Activated CD8-positive, alpha-beta T cell treated with anti-CD3 and anti-CD28 coated beads for 36 hours (primary cell): Measurements from ENCODE around the gene SREBF2. TPM values are rescaled to one million over a fixed set of nuclear protein-coding genes. Genes with fewer than 3 reads are reported as not detected.

Experiments
- ATAC-seq: fragments of 200-7000 bp; cut with Tn5 transposase; one replicate; pipeline ENCODE4 v1.10.0; 2021; ENCODE audit warnings: mild to moderate bottlenecking, moderate library complexity
- CTCF ChIA-PET: fragments of 350-600 bp; sonication (Branson Sonifier 250); formaldehyde crosslinking; loops from one replicate; lab custom pipeline; 2021; ENCODE audit warnings: antibody characterized with exemption; lab: Charles Lee
- POLR2A ChIA-PET: fragments of 350-600 bp; sonication (Branson Sonifier 250); formaldehyde crosslinking; loops from one replicate; lab custom pipeline; 2021; ENCODE audit warnings: antibody characterized with exemption; lab: Charles Lee
- DNase-seq: peaks from one replicate; pipeline ENCODE4 v3.0.0-alpha.2; 2020
- H3K27ac Mint-ChIP-seq: one replicate; pipeline ENCODE4 v1.8.0; 2021; ENCODE audit warnings: mild to moderate bottlenecking, mixed read lengths
- H3K27me3 Mint-ChIP-seq: one replicate; pipeline ENCODE4 v1.8.0; 2021; ENCODE audit warnings: mixed read lengths
- H3K36me3 Mint-ChIP-seq: one replicate; pipeline ENCODE4 v1.8.0; 2021; ENCODE audit warnings: low read depth, mixed read lengths
- H3K4me1 Mint-ChIP-seq: one replicate; pipeline ENCODE4 v1.8.0; 2021; ENCODE audit warnings: low read depth, mixed read lengths
- H3K4me3 Mint-ChIP-seq: one replicate; pipeline ENCODE4 v1.8.0; 2021; ENCODE audit warnings: mild to moderate bottlenecking, moderate library complexity, mixed read lengths
- H3K9me3 Mint-ChIP-seq: one replicate; pipeline ENCODE4 v1.8.0; 2021; ENCODE audit warnings: mixed read lengths
- CTCF ChIP-seq: fragments of 200-600 bp; IDR thresholded peaks from one replicate; pipeline ENCODE4 v1.8.0; 2022; ENCODE audit warnings: antibody characterized with exemption, mild to moderate bottlenecking
- intact Hi-C: fragments of 100-400 bp; cut with micrococcal nuclease; formaldehyde crosslinking; loops from one replicate; pipeline ENCODE4 v1.10.0; 2022
- total RNA-seq, 2 experiments: library from RNA; stranded (reverse); gene quantifications; one replicate each; pipeline ENCODE4 v1.2.3, GENCODE V29; 2021

SREBF2 gene
- total RNA-seq, 2 experiments from 2014 or later = 87.1 to 92.9 TPM

GRCh38 chr22:41915786-41916493 is 83.0 kb downstream of the SREBF2 start:
- H3K27ac Mint-ChIP-seq = no peak overlapping the region
- no peak for ATAC-seq
- H3K4me1 Mint-ChIP-seq = peaks cover 24% of the 10 kb centered on the region
- peak overlapping the region; percentile 36 for H3K4me3 Mint-ChIP-seq
- TF ChIP-seq CTCF = no peak
- H3K27me3 Mint-ChIP-seq = peaks cover 44% of the 10 kb centered on the region
- H3K36me3 Mint-ChIP-seq = no peaks in the 10 kb centered on the region
- no peak for DNase-seq
- H3K9me3 Mint-ChIP-seq = no peaks in the 10 kb centered on the region
- ChIA-PET CTCF (interaction anchor here (0.7 to 2.9 kb wide), 5 partner anchors 8 to 53 kb away, joined by 3 to 14 read pairs (median 3); partner anchors contain the start of genes CENPM and TNFRSF13C), POLR2A (interaction anchor here (0.6 to 1.4 kb wide), 4 partner anchors 10 to 75 kb away, joined by 3 to 5 read pairs (median 3); partner anchors contain the start of gene TNFRSF13C)
- intact Hi-C loops = no loop called here

GRCh38 chr22:41916745-41917358 is 83.9 kb downstream of the SREBF2 start:
- Mint-ChIP-seq H3K27me3 (peaks cover 38% of the 10 kb centered on the region), H3K9me3 (no peaks in the 10 kb centered on the region), H3K4me3 (no peak overlapping the region), H3K4me1 (peaks cover 20% of the 10 kb centered on the region), H3K36me3 (no peaks in the 10 kb centered on the region), H3K27ac (no peak overlapping the region)
- DNase-seq (no peak), ATAC-seq (no peak)
- POLR2A ChIA-PET = no interaction called here
- intact Hi-C loops = no loop called here
- TF ChIP-seq CTCF = no peak
- CTCF ChIA-PET = interaction anchor here (1.1 to 2.9 kb wide), 2 partner anchors 9 kb away, joined by 3 to 14 read pairs; partner anchors contain the start of gene TNFRSF13C

GRCh38 chr22:41917375-41917902 is 84.5 kb downstream of the SREBF2 start:
- intact Hi-C loops = no loop called here
- POLR2A ChIA-PET = interaction anchor here (1.2 to 11.9 kb wide), 3 partner anchors 9 to 83 kb away, joined by 4 to 134 read pairs (median 12); no protein-coding TSS in a partner anchor
- peaks cover 32% of the 10 kb centered on the region for H3K27me3 Mint-ChIP-seq

GRCh38 chr22:41917903-41918791 is 85.2 kb downstream of the SREBF2 start:
- no peak for TF ChIP-seq CTCF
- peaks cover 17% of the 10 kb centered on the region for H3K4me1 Mint-ChIP-seq
- H3K27me3 Mint-ChIP-seq = peaks cover 25% of the 10 kb centered on the region
- peak overlapping the region; percentile 48 for H3K4me3 Mint-ChIP-seq
- DNase-seq (peak; percentile 51), ATAC-seq (no peak)
- CTCF ChIA-PET = interaction anchor here (2.9 kb wide), 1 partner anchor 8 kb away, joined by 14 read pairs; the partner anchor contains the start of gene TNFRSF13C
- no peaks in the 10 kb centered on the region for H3K9me3 Mint-ChIP-seq
- POLR2A ChIA-PET = interaction anchor here (1.2 to 11.9 kb wide), 3 partner anchors 9 to 83 kb away, joined by 4 to 134 read pairs (median 12); no protein-coding TSS in a partner anchor
- H3K27ac Mint-ChIP-seq = peak overlapping the region; percentile 66
- intact Hi-C loops = no loop called here
- no peaks in the 10 kb centered on the region for H3K36me3 Mint-ChIP-seq

More at GRCh38 chr22:41917375-41917902, 84.5 kb downstream of the SREBF2 start:
- CTCF ChIA-PET = interaction anchor here (1.1 to 2.9 kb wide), 2 partner anchors 8 to 10 kb away, joined by 3 to 14 read pairs; partner anchors contain the start of gene TNFRSF13C
- no peaks in the 10 kb centered on the region for H3K36me3 Mint-ChIP-seq
- H3K4me1 Mint-ChIP-seq = peaks cover 20% of the 10 kb centered on the region
- DNase-seq (no peak), ATAC-seq (no peak)
- H3K27ac Mint-ChIP-seq = no peak overlapping the region
- no peaks in the 10 kb centered on the region for H3K9me3 Mint-ChIP-seq
- no peak overlapping the region for H3K4me3 Mint-ChIP-seq
- no peak for TF ChIP-seq CTCF
